Raji (cell line): ENCODE data around the gene AKR7A3.

Experiments used
- POLR2A ChIP-seq: IDR thresholded peaks from 2 replicates; pipeline ENCODE4 v1.6.1; 2011; ENCODE audit warnings: low read depth, low read length, control low read depth; ENCODE audit not compliant: insufficient read depth

The AKR7A3 gene

DNA sequence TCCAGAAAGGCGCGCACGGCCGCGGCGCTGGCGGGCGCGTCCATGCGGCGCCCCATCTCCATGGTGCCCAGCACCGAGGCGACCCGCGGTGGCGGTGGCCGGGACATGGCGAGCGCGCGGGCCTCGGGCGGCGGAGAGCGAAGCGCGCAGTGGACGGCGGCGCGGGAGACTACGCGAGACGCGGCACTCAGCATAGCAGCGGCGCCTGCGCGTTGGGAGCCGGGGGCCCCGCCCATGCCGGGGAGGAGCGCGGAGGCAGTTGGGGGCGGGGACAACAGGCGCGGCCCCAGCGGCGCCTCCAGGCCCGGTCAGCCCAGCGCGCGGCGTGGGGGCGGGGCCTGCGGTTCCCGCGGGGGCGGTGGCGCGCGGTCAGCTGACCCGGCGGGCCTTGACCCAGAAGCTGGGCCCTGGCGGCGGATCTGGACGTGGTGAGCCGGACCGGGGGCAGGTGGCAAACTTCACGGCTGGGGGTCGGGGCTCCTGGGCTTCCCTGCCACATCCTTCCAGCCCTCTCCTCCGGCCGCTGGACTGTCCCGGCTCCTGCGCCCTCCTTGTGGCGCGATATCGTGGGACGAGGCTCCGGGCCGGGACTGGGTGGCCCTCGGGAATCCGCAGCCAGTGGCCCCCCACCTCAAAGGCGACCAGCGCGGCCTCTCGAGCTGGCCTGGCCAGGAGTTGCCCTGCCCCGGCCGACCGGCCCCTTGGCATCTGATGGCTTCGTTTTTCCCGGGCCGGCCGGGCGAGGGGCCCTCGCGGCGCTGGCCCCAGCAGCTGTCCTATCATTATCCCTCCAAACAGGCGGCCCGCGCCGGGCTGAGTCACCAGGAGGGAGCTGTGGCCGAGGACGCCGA is 23.6 kb upstream of the AKR7A3 start, which contains the start of the genes AKR7A2 and SLC66A1:
Gene AKR7A2, minus strand, starts transcription at position 214 of the 851 bp plus-strand sequence. Its CDS starts 20 bp downstream, at position 194.
Gene SLC66A1, plus strand, starts transcription at position 396 of the 851 bp plus-strand sequence. CDS start 5,352 bp downstream, outside the sequence.
- TF ChIP-seq POLR2A = peak; percentile 92

DNA sequence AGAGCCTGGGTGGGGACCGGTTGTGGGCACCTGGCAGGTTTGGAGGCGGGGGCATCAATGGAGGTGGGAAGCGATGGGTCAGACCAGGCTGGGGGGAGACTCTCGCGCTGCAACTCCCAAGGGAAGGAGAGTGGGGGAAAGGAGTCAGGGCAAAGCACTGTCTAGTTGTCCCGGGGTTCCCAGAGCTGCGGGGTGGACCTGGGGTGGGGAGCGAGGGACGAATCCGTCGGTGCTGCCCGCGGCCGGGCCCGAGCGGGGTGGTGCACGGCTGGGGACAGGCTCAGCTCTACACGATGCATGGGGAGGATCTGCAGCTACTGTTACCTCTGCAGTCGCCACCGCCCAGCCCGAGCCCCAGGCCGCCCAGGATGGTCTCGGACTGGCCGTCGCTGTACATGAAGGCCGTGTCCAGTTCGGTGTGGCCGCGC is 22.9 kb upstream of the AKR7A3 start:
- no peak for TF ChIP-seq POLR2A

DNA sequence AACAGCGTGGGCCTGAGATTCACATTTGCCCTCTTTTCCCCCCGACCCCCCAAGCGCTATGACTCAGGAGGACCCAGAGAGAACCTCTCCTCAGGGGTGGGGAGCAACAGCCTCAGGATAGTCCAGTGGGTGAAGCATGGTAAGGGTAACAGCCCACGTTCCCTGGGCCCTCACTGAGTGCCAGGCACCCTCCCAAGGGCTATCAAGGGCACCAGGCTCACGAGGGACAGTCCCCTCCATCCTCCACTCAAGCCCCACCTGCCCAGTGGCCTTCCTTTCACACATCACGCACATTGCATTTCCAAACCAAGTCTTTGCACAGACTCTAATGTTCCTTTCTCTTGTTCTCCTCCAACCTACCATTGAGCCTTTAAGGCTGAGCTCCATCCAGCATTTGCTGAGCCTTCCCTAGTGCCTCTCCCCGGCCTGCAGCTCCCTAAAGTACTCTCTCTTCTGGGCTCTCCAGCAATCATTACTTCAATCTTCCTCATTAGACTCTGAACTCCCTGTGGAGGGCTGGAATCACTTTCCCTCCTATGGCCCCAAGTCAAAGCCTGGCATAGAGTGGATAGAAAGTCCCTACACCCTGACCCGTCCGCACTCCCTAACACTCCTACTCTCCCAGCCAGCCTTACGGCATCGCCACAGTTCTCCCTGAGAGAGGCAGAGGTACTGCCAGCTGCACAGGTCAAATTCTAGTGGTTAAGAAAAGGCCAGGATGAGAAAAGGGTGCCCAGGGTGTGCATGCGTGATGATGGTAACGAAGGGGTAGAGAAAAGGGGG is 22.3 kb upstream of the AKR7A3 start:
- TF ChIP-seq POLR2A = no peak

DNA sequence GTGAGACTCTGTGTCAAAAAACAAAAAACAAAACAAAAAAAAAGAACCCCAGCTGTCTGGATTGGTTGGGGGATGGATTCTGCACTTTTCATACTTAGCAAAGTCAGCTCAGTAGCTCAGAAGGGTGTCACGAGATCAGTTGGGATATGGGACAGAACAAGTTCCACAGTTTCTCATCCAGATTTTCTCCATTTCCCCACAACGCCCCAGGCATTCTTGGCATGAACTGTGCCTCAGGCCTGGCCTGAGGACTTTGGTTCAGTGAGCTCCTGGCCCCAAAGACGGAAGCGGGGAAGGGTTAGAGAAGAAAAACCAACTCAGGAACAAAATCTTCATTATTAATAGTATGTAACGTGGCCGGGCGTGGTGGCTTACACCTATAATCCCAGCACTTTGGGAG is 21.5 kb upstream of the AKR7A3 start:
- no peak for TF ChIP-seq POLR2A

DNA sequence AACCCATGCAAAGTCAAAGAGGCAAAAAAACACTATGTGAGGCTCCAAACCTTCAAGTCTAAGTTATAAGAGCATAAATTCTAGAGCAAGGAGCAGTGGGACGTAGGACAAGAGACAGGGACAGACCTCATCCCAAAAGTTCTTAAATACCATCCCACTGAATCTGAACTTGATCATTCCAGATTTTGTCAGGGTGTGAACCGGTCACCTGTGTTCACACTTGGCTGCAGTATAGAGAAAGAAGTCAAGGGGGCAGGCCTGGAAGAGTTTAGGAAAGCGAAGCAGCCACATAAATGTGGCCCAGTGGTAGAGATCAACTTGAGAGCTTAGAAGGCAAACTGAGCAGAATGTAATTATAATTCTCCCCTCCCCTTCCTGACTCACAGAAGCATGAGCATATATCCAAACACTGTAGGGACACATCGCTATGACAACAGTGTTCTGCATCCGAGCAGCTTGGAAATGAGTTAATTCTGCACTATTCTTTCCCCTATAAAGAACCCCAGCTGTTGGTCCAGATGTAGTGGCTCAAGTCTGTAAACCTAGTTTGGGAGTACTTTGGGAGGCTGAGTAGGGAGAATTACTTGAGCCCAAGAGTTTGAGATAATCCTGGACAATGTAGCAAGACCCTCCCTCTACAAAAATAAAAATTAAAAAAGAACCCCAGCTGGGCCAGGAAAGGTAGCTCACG is 20.7 kb upstream of the AKR7A3 start:
- TF ChIP-seq POLR2A = no peak

DNA sequence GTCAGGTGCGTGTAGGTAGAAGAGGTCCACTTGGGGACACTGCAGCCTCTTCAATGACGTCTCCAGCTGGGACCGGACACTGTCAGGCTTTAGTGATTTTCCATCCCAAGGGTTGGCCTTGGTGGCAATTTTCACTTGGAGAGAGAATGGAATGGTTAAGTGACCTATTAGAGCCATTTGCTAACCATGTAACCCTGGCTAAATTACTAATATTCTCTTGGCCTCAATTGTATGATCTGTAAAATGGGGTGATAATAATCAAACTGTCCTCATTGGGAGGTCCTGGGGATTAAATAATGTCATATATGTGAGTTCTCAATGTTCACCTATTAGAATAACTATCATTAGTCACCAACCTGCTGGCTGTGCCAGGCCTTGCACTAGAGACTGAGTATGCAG is 19.9 kb upstream of the AKR7A3 start:
- TF ChIP-seq POLR2A = no peak

DNA sequence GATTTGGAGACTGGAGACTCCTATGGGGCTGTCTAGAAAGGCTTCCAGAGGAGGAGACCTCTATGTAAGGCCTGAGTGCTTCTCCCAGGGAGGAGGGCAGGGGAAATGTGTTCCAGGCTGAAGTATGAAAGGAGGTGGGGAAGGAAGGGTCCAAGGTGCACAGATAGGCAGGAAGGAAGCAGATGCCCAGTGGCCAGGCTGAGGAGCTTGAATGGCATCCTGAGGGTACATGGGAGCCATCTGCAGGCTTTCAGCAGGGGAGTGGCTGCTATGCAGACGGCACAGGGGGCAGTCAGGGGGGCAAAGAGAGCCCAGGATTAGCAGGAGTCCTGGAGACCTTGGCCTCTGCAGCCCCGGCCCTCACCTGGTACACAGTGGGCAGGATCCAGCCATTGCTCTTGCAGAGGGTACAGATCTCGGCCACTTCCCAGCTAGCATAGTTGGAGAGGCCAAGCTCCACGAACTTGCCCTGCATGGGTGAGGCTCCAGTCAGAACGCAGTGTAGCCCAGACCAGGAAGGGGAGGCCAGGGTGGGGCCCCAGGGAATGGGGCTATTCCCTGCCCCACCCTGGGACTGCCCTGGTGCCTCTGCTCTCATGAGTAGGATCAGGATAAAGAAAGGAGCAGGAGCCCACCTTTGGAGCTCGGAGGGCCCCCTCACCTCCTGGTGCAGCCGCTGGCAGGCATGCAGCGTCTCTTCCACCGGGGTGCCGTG is 19.4 kb upstream of the AKR7A3 start:
- no peak for TF ChIP-seq POLR2A

DNA sequence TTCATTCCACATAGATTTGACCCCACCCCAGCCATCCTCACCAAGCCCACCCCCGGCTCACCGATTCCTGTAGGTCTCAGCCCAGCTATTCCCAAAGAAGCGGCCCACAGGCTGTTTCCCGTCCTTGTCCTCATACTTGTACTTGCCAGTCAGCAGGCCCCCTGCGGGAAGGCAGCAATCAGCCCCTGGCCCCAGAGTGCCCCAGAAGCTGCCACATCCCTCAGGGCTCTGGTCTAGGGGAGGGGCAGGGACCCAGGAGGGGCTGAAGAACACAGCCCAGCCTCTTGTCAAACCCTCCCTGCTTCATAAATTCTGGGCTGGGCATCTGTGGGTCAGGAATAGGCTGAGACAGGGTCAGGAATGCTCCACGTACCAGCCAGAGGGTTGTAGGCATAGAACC is 18.4 kb upstream of the AKR7A3 start:
- no peak for TF ChIP-seq POLR2A

DNA sequence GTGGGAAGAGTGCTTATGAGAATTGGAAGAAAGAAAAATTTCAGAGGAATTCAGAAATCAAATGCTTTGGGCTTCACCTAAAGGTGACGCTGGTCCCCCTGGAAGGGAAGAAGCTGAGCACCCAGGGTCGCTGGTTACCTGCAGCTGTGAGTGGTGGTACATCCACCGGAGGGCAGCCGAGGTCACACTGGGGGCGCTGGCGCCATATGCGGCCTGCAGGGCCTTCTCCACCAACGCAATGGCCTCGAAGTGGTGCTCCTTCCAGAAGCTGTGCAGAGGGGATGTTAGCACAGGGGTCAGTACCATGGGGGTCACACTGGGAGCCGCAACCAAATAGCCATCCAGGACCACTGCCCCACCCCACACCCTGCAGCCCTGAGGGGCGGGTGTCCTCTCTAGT is 17.3 kb upstream of the AKR7A3 start:
- TF ChIP-seq POLR2A = no peak

DNA sequence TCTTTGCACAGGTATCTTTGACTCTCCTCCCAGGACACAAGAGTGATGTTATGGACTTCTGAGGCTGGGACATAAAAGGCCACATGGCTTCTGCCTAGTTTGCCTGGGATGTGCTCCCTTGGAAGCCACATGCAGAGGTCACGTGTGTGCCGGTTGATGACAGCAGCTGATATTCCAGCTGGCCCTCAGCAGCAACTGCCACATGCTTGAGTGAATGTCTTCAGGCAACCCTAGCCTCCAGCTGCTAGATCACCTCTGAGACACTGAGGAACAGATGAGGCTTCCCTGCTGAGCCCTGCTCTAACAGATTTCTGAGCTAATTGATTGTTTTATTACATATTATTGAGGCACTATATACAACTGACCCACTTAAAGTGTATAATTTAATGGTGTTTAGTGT is 11.6 kb upstream of the AKR7A3 start:
- no peak for TF ChIP-seq POLR2A

DNA sequence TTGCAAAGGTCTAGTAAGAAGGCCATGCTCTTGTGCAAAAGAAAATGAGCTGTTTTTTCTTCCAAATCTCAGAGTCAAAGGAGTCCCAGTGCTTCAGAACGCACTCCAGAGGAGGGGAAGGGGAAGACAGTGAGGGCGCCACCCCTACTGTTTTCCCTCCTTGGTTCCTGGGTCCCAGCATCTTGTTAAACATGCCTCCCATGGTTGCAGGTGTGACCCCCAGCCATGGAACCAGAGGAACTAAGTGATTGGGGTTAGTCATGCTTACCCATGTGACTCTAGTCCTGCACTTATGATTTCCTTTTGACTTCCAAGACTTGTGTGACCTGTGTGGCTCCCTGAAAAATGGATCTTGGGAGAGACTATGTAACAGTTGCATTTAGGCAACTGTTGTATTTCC is 6.1 kb upstream of the AKR7A3 start:
- TF ChIP-seq POLR2A = no peak

DNA sequence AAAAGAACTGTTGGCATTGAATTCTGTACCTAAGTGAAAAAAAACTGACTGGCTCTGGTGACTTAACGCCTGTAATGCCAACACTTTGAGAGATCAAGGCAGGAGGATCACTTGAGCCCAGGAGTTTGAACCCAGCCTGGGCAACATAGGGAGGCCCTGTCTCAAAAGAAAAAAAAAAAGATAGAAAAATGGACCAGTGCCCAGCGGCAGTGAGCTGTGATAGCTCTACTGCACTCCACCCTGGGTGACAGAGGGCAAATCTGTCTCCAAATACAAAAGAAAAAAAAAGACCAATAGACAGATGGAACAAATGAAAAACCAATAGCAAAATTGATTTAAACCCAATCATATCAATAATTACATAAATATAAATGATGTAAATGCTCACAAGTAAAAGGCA is 674 bp upstream of the AKR7A3 start:
- TF ChIP-seq POLR2A = no peak

DNA sequence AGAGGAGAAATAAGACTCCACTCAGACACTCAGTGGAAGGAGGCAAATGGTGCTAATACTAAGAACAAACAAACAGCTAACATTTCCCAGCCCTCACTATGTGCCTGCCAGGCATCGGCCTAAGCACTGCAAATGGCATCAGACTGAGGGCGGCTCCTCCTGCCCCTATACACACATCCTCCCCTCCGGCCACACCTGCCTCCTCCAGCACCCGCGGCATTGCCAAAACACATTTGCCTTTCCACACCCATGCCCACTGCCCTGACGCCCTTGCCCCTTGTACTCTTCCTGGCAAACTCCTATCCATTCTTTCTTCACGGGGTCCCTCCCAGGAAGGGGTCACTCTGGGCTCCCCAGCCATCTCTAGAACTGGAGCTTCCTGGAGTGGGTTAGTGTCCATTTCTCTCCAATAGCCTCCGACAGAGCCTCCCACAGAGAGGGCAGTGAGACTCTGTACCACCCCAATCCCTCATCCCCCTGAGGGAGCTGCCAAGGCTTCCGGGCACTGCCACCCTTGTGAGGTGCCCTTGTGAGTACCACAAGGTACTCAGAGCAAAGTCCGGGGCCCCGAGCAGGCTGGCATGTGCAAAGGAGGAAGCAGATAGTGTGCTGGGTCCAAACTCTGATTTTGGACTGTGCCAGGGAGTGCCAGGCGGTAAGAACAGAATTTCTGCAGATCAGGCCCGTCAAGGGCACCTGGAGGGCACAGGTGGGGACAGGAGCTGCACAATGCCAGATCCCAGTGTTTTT is 959 bp downstream of the AKR7A3 start:
- TF ChIP-seq POLR2A = no peak

DNA sequence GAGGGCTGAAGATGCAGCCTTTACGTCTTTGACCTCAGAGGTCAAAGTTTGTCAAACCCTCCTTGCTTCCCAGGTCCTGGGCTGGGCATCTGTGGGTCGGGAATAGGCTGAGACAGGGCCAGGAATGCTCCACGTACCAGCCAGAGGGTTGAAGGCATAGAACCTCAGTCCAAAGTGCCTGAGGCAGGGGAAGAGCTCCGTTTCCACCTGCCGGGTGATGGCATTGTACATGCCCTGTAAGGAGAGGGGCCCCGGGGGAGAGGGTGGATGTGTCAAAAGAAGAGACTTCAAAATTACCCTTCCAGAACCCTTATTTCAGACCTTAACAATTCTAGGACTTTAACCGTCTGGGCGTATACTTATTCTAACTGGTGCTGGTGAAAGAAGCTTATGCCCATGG is 3.7 kb downstream of the AKR7A3 start:
- TF ChIP-seq POLR2A = no peak
